ENCODE measurements around the gene SPPL2B. TPM values are rescaled to one million over a fixed set of nuclear protein-coding genes. Genes with fewer than 3 reads are reported as not detected.

The SPPL2B gene
- total RNA-seq, 4 donors from 2014 or later = 18.5 to 32.7 (median 30.9) TPM

- no peaks in the 10 kb centered on the region for H3K27me3 ChIP-seq
- H3K36me3 ChIP-seq = peaks cover 0 to 52% of the 10 kb centered on the region in 2 donors
- 96% methylated on average over 12 of the region's 19 CpGs; no CpG with 5 or more reads in 1 of the 2 donors for WGBS, 2 donors (ENCODE audit: low coverage in 1 of 2)
- no peak for ATAC-seq
- TF ChIP-seq EP300 (IDR thresholded peaks at IDR 0.05) (no peak), CTCF (IDR thresholded peaks at IDR 0.05) (no peak)
- H3K4me1 ChIP-seq = peaks cover 0 to 27% (median 14%) of the 10 kb centered on the region in 3 donors
- no peaks in the 10 kb centered on the region for H3K9me3 ChIP-seq
- H3K4me3 ChIP-seq = no peak overlapping the region
- H3K27ac ChIP-seq = no peak overlapping the region
Observed at GRCh38 chr19:2323707-2324106, 4.8 kb upstream of the SPPL2B start.

DNA sequence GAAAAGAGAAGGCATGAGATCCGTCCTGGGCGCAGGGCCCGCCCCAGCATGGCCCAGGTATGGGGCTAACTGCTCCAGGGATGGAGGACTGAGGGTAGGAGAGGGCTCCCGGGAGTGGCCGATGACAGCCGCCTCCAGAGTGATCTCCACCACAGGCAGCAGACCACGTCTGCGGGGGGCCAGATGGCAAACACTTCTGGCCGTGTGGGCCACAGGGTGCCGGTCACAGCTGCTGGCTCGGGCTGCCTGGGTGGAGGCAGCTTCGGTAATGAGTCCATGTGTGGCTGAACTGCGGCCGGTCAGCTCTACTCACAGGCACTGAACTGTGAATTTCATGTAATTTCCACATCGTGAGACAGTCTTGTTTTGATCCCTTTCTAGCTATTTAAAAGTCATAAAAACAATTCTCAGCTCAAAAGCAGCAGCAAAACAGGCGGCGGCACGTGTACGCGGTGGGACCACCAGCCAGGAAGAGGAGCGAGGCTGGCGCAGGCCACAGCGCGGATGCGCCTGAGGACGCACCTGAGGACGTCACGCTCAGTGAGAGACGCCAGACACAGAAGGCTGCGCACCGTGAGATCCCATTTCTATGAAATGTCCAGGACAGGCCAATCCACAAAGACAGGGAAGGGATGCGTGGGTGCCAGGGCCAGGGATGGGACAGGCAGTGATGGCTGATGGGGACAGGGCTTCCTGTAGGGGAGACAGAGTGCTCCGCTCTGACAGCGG is 4.1 kb upstream of the SPPL2B start:
- ATAC-seq = no peak
- Histone ChIP-seq H3K9me3 (no peaks in the 10 kb centered on the region), H3K4me3 (no peak overlapping the region), H3K4me1 (peaks cover 0 to 33% (median 19%) of the 10 kb centered on the region in 3 donors), H3K27me3 (no peaks in the 10 kb centered on the region), H3K36me3 (peaks cover 0 to 52% of the 10 kb centered on the region in 2 donors), H3K27ac (no peak overlapping the region)
- 40 to 74% methylated on average over 2 to 9 of the region's 34 CpGs for WGBS, 2 donors (ENCODE audit: low coverage in 1 of 2)
- no peak for TF ChIP-seq POLR2A (IDR thresholded peaks at IDR 0.05)
- TF ChIP-seq POLR2AphosphoS5 (IDR thresholded peaks at IDR 0.05) = no peak
- TF ChIP-seq EP300 (IDR thresholded peaks at IDR 0.05) = no peak
- TF ChIP-seq CTCF (IDR thresholded peaks at IDR 0.05) = no peak

DNA sequence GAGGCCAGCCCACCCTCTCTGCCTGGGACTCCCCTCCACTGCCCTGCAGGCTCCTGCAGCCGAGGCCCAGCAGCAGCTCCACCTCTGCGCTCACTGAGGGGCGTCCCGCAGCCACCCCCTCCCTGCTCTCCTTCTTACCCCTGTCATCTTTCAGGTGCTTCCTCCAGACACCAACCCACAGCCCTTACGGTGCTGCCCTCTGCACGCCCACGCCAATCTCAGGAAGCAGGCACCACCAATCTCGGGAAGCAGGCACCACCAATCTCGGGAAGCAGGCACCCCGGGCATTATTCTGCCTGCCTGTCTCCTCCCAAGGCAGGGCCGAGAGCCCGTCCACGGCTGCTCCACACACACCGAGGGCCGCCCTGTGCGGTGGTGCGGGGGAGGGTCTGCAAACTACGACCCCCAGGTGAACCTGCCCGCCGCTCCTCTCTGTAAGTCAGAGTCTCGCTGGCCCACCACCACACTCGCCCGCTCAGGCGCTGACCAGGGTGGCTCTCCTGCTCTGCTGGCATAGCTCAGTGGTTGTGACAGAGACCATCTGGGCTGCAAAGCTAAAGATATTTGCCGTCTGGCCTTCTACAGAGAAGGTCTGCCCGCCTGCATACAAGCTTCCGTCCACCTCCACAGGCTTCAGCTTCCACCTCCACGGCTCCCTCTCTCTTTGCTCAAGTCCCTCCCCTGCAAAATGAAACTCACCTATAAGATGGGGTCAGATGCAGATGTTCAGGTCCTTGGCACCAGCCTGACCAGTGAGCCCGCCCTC is 3.0 kb upstream of the SPPL2B start:
- no peaks in the 10 kb centered on the region for H3K27me3 ChIP-seq
- H3K9me3 ChIP-seq = no peaks in the 10 kb centered on the region
- ATAC-seq = no peak
- TF ChIP-seq POLR2AphosphoS5 (IDR thresholded peaks at IDR 0.05) = no peak
- no peak for TF ChIP-seq EP300 (IDR thresholded peaks at IDR 0.05)
- TF ChIP-seq POLR2A (IDR thresholded peaks at IDR 0.05) = no peak
- TF ChIP-seq CTCF (IDR thresholded peaks at IDR 0.05) = no peak
- peaks cover 0 to 52% of the 10 kb centered on the region in 2 donors for H3K36me3 ChIP-seq
- H3K4me3 ChIP-seq = no peak overlapping the region
- H3K4me1 ChIP-seq = peaks cover 0 to 44% (median 30%) of the 10 kb centered on the region in 3 donors
- H3K27ac ChIP-seq = no peak overlapping the region
- 69 to 73% methylated on average over 3 to 15 of the region's 29 CpGs for WGBS, 2 donors (ENCODE audit: low coverage in 1 of 2)

- Histone ChIP-seq H3K27ac (no peak overlapping the region), H3K36me3 (peaks cover 0 to 43% of the 10 kb centered on the region in 2 donors), H3K27me3 (no peaks in the 10 kb centered on the region), H3K4me1 (peaks cover 0 to 57% (median 36%) of the 10 kb centered on the region in 3 donors), H3K9me3 (no peaks in the 10 kb centered on the region), H3K4me3 (no peak overlapping the region)
- WGBS, 2 donors (ENCODE audit: low coverage in 1 of 2) = 87 to 92% methylated on average over 6 to 7 of the region's 16 CpGs
- no peak for ATAC-seq
- TF ChIP-seq POLR2A (IDR thresholded peaks at IDR 0.05) = no peak
- TF ChIP-seq EP300 (IDR thresholded peaks at IDR 0.05) = no peak
- no peak for TF ChIP-seq CTCF (IDR thresholded peaks at IDR 0.05)
- no peak for TF ChIP-seq POLR2AphosphoS5 (IDR thresholded peaks at IDR 0.05)
Observed at GRCh38 chr19:2326699-2327360, 1.7 kb upstream of the SPPL2B start.

Data from gastroesophageal sphincter (tissue), 4 donors.